ENCODE data around the gene AVPI1. TPM values are rescaled to one million over a fixed set of nuclear protein-coding genes. Genes with fewer than 3 reads are reported as not detected.

Gene AVPI1
- total RNA-seq, 2 experiments from 2014 or later = 10.7 to 11.6 TPM

- peaks cover 20% of the 10 kb centered on the region for H3K36me3 Mint-ChIP-seq (ENCODE audit: low read depth)
- H3K4me3 Mint-ChIP-seq = no peak overlapping the region
- intact Hi-C loops (cut with DNase I, micrococcal nuclease) = loop anchor here in 1 of 2 experiments (5.0 kb wide), 1 partner anchor 326 kb away; no protein-coding TSS in a partner anchor
- ATAC-seq (ENCODE audit: poor library complexity) = no peak
- no peak for DNase-seq
- POLR2A ChIA-PET = interaction anchor here (2.2 kb wide), 1 partner anchor 47 kb away, joined by 9 read pairs; the partner anchor contains the start of gene AVPI1
- CTCF ChIA-PET = interaction anchor here (0.8 to 4.4 kb wide), 3 partner anchors 8 to 57 kb away, joined by 3 to 15 read pairs (median 5); no protein-coding TSS in a partner anchor
- Histone ChIP-seq H3K4me3 (ENCODE audit: low read length) (no peak overlapping the region), H3K27me3 (ENCODE audit: control insufficient read depth in 1 of 2, insufficient read depth in 2 of 2, low read length in 2 of 2) (no peaks in the 10 kb centered on the region), H3K36me3 (ENCODE audit: insufficient read depth, low read length) (no peaks in the 10 kb centered on the region), H3K4me1 (ENCODE audit: insufficient read depth, low read length) (peaks cover 19% of the 10 kb centered on the region), H3K27ac (ENCODE audit: low read depth in 1 of 2, low read length in 2 of 2) (no peak overlapping the region), H3K9me3 (ENCODE audit: control insufficient read depth in 1 of 2, insufficient read depth in 1 of 2, low read length in 2 of 2) (no peaks in the 10 kb centered on the region)
- peaks cover 27% of the 10 kb centered on the region for H3K4me1 Mint-ChIP-seq (ENCODE audit: low read depth)
- H3K9me3 Mint-ChIP-seq = no peaks in the 10 kb centered on the region
- peaks cover 6% of the 10 kb centered on the region for H3K27me3 Mint-ChIP-seq
- TF ChIP-seq CTCF (IDR thresholded peaks at IDR 0.05) = no peak
- H3K27ac Mint-ChIP-seq = no peak overlapping the region
These were observed 46.2 kb upstream of the AVPI1 start for GRCh38 chr10:97733256-97733655.

- Mint-ChIP-seq H3K27me3 (peaks cover 6% of the 10 kb centered on the region), H3K27ac (no peak overlapping the region), H3K36me3 (ENCODE audit: low read depth) (peaks cover 9% of the 10 kb centered on the region), H3K9me3 (no peaks in the 10 kb centered on the region), H3K4me1 (ENCODE audit: low read depth) (peaks cover 17% of the 10 kb centered on the region), H3K4me3 (no peak overlapping the region)
- no peaks in the 10 kb centered on the region for H3K9me3 ChIP-seq (ENCODE audit: control insufficient read depth in 1 of 2, insufficient read depth in 1 of 2, low read length in 2 of 2)
- peaks cover 11% of the 10 kb centered on the region for H3K4me1 ChIP-seq (ENCODE audit: insufficient read depth, low read length)
- ChIA-PET POLR2A (no interaction called here), CTCF (interaction anchor here (1.0 to 4.4 kb wide), 3 partner anchors 22 to 56 kb away, joined by 5 to 15 read pairs (median 11); no protein-coding TSS in a partner anchor)
- ATAC-seq (ENCODE audit: poor library complexity) = no peak
- no peak overlapping the region for H3K27ac ChIP-seq (ENCODE audit: low read depth in 1 of 2, low read length in 2 of 2)
- no peak for DNase-seq
- intact Hi-C loops (cut with DNase I, micrococcal nuclease) = loop anchor here in 1 of 2 experiments (5.0 kb wide), 1 partner anchor 325 kb away; no protein-coding TSS in a partner anchor
- H3K27me3 ChIP-seq (ENCODE audit: control insufficient read depth in 1 of 2, insufficient read depth in 2 of 2, low read length in 2 of 2) = no peaks in the 10 kb centered on the region
- H3K4me3 ChIP-seq (ENCODE audit: low read length) = no peak overlapping the region
- TF ChIP-seq CTCF (IDR thresholded peaks at IDR 0.05) = peak; percentile 52
- no peaks in the 10 kb centered on the region for H3K36me3 ChIP-seq (ENCODE audit: insufficient read depth, low read length)
These were observed 45.0 kb upstream of the AVPI1 start for GRCh38 chr10:97732052-97732359.

- H3K27me3 ChIP-seq (ENCODE audit: control insufficient read depth in 1 of 2, insufficient read depth in 2 of 2, low read length in 2 of 2) = no peaks in the 10 kb centered on the region
- H3K27ac Mint-ChIP-seq = no peak overlapping the region
- H3K4me1 ChIP-seq (ENCODE audit: insufficient read depth, low read length) = peaks cover 8% of the 10 kb centered on the region
- no peak overlapping the region for H3K4me3 ChIP-seq (ENCODE audit: low read length)
- peaks cover 4% of the 10 kb centered on the region for H3K36me3 Mint-ChIP-seq (ENCODE audit: low read depth)
- POLR2A ChIA-PET = no interaction called here
- H3K9me3 ChIP-seq (ENCODE audit: control insufficient read depth in 1 of 2, insufficient read depth in 1 of 2, low read length in 2 of 2) = no peaks in the 10 kb centered on the region
- no peaks in the 10 kb centered on the region for H3K9me3 Mint-ChIP-seq
- no peak overlapping the region for H3K27ac ChIP-seq (ENCODE audit: low read depth in 1 of 2, low read length in 2 of 2)
- intact Hi-C loops (cut with DNase I, micrococcal nuclease) = loop anchor here (1.0 to 5.0 kb wide), 5 partner anchors 22 to 324 kb away; partner anchors contain the start of gene ANKRD2 (in 1 of the 2)
- H3K27me3 Mint-ChIP-seq = peaks cover 8% of the 10 kb centered on the region
- CTCF ChIA-PET = interaction anchor here (0.7 to 4.4 kb wide), 7 partner anchors 22 to 55 kb away, joined by 3 to 15 read pairs (median 3); partner anchors contain the start of gene AVPI1
- H3K4me1 Mint-ChIP-seq (ENCODE audit: low read depth) = peaks cover 12% of the 10 kb centered on the region
- peak; percentile 75 for ATAC-seq (ENCODE audit: poor library complexity)
- no peak overlapping the region for H3K4me3 Mint-ChIP-seq
- DNase-seq = peak; percentile 27 to 82 (median 48)
- TF ChIP-seq CTCF (IDR thresholded peaks at IDR 0.05) = peak; percentile 83
- no peaks in the 10 kb centered on the region for H3K36me3 ChIP-seq (ENCODE audit: insufficient read depth, low read length)
These were observed 44.5 kb upstream of the AVPI1 start for GRCh38 chr10:97731346-97732051.

Measured in CD4-positive, alpha-beta T cell (primary cell).